ENCODE results near the gene PDE4B.
"Not testable (repeated sequence)": the region's sequence is repeated elsewhere in the genome, so short reads cannot be mapped to it uniquely, and the experiment has no call there.

PDE4B gene

GRCh38 chr1:66069976-66070876 is 277.5 kb downstream of the PDE4B start:
- no peak for DNase-seq

GRCh38 chr1:66073388-66073787 is 280.7 kb downstream of the PDE4B start:
- DNase-seq = no peak

GRCh38 chr1:66074147-66074546 is 281.5 kb downstream of the PDE4B start:
- no peak for DNase-seq

GRCh38 chr1:66078412-66078811 is 285.7 kb downstream of the PDE4B start:
- DNase-seq = no peak

GRCh38 chr1:66083003-66083402 is 290.3 kb downstream of the PDE4B start:
- DNase-seq = no peak

- DNase-seq = no peak
Observed at GRCh38 chr1:66084442-66084841, 291.7 kb downstream of the PDE4B start.

- no peak for DNase-seq
Observed at GRCh38 chr1:66085600-66085999, 292.9 kb downstream of the PDE4B start.

GRCh38 chr1:66088787-66089186 is 296.1 kb downstream of the PDE4B start:
- DNase-seq = no peak

GRCh38 chr1:66090859-66091457 is 298.3 kb downstream of the PDE4B start:
- no peak for DNase-seq

- no peak for DNase-seq
Observed at GRCh38 chr1:66095190-66095589, 302.5 kb downstream of the PDE4B start.

- DNase-seq = not testable (repeated sequence)
Observed at GRCh38 chr1:66100959-66101358, 308.3 kb downstream of the PDE4B start.

GRCh38 chr1:66104076-66104475 is 311.4 kb downstream of the PDE4B start:
- not testable (repeated sequence) for DNase-seq

- no peak for DNase-seq
Observed at GRCh38 chr1:66108624-66109023, 315.9 kb downstream of the PDE4B start.

GRCh38 chr1:66112744-66113400 is 320.2 kb downstream of the PDE4B start:
- DNase-seq = no peak

- DNase-seq = no peak
Observed at GRCh38 chr1:66119148-66119547, 326.5 kb downstream of the PDE4B start.

- no peak for DNase-seq
Observed at GRCh38 chr1:66124670-66125069, 332.0 kb downstream of the PDE4B start.

GRCh38 chr1:66128641-66129040 is 335.9 kb downstream of the PDE4B start:
- not testable (repeated sequence) for DNase-seq

GRCh38 chr1:66132324-66132723 is 339.6 kb downstream of the PDE4B start:
- DNase-seq = no peak

GRCh38 chr1:66134004-66134403 is 341.3 kb downstream of the PDE4B start:
- DNase-seq = no peak

GRCh38 chr1:66135161-66135560 is 342.5 kb downstream of the PDE4B start:
- DNase-seq = no peak

GRCh38 chr1:66136423-66136822 is 343.7 kb downstream of the PDE4B start:
- DNase-seq = not testable (repeated sequence)

GRCh38 chr1:66137235-66137634 is 344.5 kb downstream of the PDE4B start:
- DNase-seq = no peak

- no peak for DNase-seq
Observed at GRCh38 chr1:66138613-66139012, 345.9 kb downstream of the PDE4B start.

- no peak for DNase-seq
Observed at GRCh38 chr1:66140072-66140471, 347.4 kb downstream of the PDE4B start.

All from activated CD4-positive, CD25-positive, alpha-beta regulatory T cell (primary cell).